HG03139 (cell line): ENCODE data around the gene CD96.
"Not testable (repeated sequence)": the region's sequence is repeated elsewhere in the genome, so short reads cannot be mapped to it uniquely, and the experiment has no call there.

Experiments
- ATAC-seq: cut with Tn5 transposase; IDR thresholded peaks from one replicate; pipeline ENCODE4 v1.9.1; 2021; ENCODE audit not compliant: unreplicated experiment

Gene CD96

GRCh38 chr3:111668888-111669488, 127.0 kb downstream of the CD96 start:
- ATAC-seq = no peak

- ATAC-seq = no peak
Observed at GRCh38 chr3:111669926-111670630, 128.1 kb downstream of the CD96 start.

GRCh38 chr3:111672461-111672860, 130.5 kb downstream of the CD96 start:
- ATAC-seq = not testable (repeated sequence)

- ATAC-seq = no peak
Observed at GRCh38 chr3:111675846-111676210, 133.8 kb downstream of the CD96 start.

GRCh38 chr3:111676211-111677006, 134.4 kb downstream of the CD96 start:
- no peak for ATAC-seq

DNA sequence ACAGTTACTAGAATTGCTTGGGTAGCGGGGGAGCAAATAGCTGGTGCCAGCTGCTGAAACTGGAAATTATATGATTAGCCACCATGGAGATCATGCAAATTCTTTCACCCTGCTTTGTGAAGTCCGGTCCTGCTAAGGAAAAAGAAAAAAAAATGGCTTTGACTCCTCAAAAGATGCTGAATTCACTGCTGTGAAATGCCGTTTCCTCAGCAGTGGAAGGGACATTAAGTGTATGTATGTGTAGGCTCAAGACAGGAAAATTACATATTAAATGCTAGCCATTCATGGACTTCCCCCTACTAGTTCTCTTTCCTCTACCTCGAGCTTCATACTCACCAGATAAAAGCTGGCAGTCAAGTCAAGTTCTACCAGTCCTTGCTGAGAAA, 135.0 kb downstream of the CD96 start:
- no peak for ATAC-seq

DNA sequence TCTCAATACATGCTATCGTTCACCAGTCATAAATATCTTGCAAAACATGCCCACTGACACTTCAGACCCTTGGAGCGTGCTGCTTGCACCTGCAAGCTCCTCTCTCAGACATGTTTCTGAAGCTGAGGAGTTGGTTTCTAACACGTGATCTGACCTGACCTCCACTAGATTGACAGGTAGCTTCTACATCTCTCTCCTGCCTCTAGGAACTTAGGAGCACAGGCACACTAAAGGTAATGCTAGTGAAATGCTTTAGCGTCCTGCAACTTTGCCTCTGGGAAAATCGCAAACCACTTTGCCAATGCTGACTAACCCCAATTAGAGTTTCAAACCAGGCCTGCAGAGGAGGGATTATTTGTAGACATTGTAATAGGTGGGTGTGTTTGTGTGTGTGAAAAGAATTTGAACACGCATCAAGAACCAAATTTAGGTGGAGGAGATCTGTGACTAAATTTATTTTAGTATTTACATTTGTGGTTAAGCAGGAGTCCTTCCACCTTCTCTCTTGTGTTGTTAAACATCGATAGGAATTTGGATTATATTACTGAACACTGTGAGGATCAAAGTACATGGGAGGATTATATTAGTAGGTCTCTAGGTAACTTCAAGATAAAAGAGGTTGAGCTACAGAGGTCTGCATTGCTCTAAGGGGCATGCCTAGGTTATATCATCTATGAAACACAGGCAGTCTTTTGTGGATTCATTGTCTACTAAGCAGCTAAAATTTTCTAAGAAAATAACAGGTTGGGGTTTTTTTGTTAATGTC, 139.8 kb downstream of the CD96 start:
- ATAC-seq = no peak

GRCh38 chr3:111684640-111685039, 142.6 kb downstream of the CD96 start:
- ATAC-seq = no peak

DNA sequence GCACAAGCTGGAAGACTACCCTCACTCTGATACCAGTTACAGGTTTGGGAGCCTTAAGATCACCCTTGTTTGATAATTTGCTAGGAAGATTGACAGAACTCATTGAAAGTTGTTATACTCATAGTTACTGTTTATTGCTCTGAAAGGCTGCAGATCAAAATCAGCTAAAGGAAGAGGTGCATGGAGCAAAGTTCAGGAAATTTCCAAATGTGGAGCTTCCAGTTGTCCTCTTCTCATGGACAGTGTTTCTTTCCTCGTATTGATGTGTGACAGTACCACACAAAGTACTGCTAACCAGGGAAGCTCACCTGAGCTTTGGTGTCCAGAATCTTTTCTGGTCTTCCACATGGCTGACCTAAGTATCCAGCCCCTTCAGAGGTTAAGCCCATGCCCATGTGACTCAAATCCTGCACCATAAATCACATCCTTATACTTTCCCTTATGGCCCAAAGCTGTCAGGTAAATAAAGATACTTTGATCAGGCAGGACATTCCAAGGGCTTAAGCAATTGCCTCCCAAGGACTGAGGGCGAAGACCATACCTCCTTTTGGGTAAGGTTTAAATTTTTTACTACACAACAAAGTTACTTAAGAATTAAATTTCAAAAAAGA, 146.3 kb downstream of the CD96 start:
- no peak for ATAC-seq

DNA sequence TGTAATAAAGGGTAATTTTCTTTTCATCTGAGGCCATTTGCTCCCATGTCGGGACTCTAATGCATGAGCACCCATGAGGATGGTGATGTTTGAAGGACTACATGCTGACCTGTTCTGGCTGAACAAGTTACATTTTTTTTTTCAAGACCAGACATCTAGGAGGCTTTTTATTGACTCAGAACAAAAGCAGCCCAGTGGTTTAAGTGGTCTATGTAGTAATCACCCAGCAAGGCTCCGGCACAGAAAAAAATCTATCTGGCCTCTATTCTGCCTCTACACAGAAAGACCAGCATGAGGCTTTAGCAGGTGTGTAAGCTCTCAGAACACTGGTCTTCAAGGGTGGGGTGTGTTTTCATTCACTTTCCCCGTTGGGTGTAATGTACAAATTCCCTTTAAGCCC, 148.2 kb downstream of the CD96 start:
- ATAC-seq = peak; percentile 73

GRCh38 chr3:111691293-111691909, 149.4 kb downstream of the CD96 start:
- ATAC-seq = no peak

DNA sequence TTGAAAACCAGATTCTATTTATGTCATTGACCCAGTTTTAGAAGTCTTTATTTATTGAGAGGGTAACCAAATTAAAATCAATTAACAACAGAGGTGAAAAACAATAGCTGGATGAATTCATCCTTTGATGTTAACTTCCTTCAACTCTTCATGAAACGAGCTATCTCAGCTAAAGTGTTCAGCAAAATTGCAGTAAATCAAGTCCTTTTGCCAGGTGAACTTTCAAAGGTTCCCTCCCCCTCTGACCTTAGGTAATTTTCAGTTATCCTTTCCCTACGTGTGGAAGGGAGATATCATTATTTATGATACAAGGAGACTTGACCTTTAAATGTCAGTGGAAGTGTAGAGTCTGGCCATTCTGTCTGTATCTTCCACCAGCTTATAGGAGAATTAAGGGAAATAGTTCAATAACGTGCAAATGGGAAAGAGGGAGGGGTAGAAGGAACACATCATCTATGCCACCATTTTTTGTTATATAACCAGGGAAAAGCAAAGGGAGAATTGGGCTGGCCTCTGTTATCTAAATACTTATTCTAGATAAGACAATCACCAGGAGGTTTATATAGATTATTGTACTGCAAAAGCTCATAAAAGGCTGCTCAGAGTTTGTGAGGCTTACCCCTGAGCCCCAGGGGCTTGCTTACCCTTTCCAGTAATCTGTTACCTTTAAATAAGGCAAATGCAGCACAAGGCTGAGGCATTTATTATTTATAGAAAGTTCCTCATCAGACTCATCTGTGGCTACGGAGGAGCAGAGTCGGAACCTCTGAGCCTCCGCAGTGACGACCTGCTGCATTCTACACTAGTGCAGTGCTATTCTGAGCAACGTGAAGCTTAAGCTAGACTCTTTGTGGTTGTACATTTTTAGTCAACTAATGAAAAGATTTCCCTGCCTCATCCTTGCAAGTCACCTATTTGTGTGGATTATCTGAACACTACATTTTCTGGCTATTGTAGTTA, 150.9 kb downstream of the CD96 start:
- peak; percentile 57 for ATAC-seq

- no peak for ATAC-seq
Observed at GRCh38 chr3:111694471-111694870, 152.5 kb downstream of the CD96 start.

DNA sequence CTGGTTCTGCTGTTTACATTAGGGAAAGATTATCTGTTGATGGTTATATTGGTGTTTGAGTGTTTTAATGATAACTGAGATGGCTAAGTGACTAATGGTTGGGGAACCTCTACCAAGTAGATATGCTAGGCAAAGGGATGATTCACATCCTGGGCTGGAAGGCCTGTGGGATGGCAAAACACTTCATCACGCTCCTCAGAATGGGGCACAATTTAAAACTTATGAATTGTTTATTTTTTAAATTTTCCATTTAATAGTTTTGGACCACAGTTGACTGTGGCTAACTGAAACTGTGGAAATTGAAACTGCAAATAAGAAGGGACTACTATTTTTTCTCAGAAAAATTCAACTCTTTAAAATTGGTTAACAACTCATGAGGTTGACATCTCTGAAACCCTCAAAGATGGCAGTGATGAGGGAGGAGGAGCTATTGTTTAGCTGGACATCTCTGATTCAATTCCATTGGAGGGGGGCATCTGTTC, 153.7 kb downstream of the CD96 start:
- no peak for ATAC-seq

DNA sequence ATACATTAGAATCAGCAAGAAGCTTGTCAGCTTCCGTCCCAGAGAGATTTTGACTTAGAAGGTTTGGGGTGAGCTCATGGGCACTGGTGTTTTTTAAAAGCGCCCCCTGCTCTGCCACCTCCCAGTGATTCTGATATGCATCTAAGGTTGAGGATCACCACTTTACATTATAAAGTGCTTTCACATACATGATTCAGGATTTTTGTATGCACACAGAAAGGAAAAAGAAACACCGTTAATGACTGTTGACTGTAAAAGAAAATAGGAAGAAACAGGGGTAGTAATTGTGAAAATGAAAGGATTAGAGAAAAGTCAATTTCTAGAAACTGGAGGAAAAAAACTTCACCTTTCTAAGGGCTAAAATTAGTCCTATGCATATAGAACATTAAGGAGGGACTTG, 158.1 kb downstream of the CD96 start:
- ATAC-seq = no peak

- no peak for ATAC-seq
Observed at GRCh38 chr3:111701292-111701906, 159.4 kb downstream of the CD96 start.
